Activated T-helper 9 cell treated with anti-CD3 and anti-CD28 coated beads, Interleukin-2, amount 50 U/mL, for 16 hours (primary cell): ENCODE measurements around the gene PPP2R5C.
"Not testable (repeated sequence)": the region's sequence is repeated elsewhere in the genome, so short reads cannot be mapped to it uniquely, and the experiment has no call there.

Experiments
- DNase-seq: peaks from one replicate; pipeline ENCODE4 v3.0.0-alpha.2; 2020; ENCODE audit warnings: low read depth

Gene PPP2R5C

DNA sequence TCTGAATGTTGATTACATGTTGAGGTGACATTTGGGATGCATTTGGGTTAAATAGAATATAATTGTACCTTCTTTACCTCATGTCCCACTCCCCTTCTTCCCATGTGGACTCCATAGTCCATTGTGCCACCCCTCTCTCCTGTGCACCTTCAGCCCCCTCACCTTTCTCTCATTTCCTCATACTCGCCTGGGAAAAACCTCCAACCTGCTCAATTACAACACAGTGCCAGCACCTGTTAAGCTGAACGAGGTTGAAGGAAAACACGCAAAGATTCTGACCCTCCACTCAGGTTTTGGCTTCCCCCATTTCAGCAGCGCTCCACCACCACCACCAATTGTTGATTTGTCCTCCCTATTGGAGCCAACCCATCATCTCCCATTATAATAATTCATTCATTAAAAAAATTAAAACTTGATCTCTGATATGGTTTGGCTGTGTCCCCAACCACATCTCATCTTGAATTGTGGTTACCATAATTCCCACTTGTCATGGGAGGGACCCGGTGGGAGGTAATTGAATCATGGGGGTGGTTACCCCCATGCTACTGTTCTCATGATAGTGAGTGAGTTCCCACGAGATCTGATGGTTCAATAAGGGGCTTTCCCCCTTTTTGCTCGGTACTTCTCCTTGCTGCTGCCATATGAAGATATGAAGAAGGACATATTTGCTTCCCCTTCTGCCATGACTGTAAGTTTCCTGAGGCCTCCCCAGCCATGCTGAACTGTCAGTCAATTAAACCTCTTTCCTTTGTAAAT lies 33.7 kb upstream of the PPP2R5C start:
- no peak for DNase-seq

- no peak for DNase-seq
Observed at GRCh38 chr14:101728367-101728742, 33.2 kb upstream of the PPP2R5C start.

- no peak for DNase-seq
Observed at GRCh38 chr14:101729382-101729781, 32.1 kb upstream of the PPP2R5C start.

GRCh38 chr14:101730157-101730556 lies 31.4 kb upstream of the PPP2R5C start:
- not testable (repeated sequence) for DNase-seq

- DNase-seq, result no peak
Observed at GRCh38 chr14:101730626-101731186, 30.8 kb upstream of the PPP2R5C start.

DNA sequence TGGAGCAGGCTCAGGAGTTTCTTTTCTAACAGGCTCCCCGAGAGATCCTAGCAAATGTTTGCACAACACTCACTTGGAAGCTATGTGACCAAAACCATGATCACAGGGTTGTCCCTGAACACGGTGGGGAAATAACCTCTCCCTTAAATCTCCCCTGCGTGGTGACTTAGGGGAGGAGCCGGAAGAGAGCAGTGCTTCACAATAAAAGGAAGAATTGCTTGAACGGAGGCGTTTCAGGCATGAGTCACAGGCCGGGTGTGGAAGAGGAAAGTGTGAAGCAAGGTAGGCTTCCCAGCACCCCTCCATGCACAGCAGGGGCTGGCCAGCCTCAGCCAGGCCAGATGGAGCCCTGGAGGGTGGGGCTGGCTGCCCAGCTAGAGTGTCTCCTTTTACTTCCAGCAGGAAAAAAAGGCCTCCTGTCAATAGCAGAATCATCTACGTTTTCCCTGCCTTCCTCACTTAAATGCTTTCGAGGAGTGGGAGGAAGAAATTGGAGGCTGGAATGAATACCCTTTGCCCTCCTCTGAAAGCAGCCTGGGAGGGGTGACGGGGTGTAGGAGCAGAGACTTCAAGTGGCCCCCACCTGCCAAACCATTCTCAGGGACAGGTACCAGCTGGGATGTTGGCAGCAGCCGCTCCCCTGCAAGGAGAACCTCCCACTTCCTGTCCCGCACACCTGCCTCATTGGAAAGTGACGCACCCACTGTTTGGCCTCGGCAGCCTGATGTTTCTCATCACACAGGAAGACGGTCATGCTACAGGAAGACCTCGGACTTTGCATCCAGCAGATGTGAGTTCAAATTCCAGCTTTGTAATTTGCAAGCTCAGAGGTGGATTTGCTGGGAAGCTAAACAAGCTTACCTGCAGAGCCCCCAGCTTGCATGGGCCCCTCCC lies 30.1 kb upstream of the PPP2R5C start:
- peak; percentile 75 for DNase-seq

GRCh38 chr14:101732118-101732517 lies 29.4 kb upstream of the PPP2R5C start:
- DNase-seq, result no peak

GRCh38 chr14:101733211-101733610 lies 28.3 kb upstream of the PPP2R5C start:
- DNase-seq, result no peak

- DNase-seq, result no peak
Observed at GRCh38 chr14:101734246-101734847, 27.2 kb upstream of the PPP2R5C start.

DNA sequence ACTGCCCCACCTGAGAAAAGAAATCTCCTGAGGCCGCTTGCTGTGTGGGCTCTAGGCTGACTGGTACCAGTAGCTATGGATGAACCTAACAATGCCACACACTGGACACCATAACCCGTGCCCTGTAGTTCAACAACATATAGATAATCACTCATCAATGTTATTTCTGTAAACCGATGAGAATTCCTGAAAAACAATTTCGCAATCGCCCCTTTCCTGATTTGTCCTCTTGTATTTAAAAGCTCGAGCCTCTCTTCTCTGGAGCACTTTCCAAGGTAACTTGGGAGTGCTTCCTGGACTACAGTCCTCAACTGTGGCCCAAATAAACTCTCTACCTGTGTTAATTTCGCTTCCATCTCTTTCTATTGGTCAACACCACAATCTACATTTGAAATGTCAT lies 26.1 kb upstream of the PPP2R5C start:
- DNase-seq, result no peak

DNA sequence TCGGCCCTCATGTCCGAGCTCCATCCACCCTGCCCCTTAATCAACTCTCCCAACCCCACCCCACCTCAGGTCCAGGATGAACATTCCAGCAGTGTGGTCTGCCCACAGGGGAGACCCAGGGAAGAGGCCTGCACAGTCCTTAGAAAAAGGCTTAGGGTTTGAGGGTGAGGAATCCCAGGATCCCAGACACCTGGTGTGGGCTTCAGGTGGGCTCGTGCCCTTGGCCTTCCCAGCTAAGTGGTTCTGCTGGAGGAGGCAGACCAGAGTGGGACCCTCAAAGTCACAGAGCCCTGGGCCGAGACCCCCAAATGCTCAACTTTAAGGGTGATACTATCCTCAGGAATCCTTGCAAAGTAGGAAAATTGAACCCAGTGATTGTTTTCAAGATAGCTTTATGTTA lies 25.4 kb upstream of the PPP2R5C start:
- no peak for DNase-seq

- no peak for DNase-seq
Observed at GRCh38 chr14:101736585-101736984, 24.9 kb upstream of the PPP2R5C start.

GRCh38 chr14:101737414-101738339 lies 23.8 kb upstream of the PPP2R5C start:
- DNase-seq, result no peak

DNA sequence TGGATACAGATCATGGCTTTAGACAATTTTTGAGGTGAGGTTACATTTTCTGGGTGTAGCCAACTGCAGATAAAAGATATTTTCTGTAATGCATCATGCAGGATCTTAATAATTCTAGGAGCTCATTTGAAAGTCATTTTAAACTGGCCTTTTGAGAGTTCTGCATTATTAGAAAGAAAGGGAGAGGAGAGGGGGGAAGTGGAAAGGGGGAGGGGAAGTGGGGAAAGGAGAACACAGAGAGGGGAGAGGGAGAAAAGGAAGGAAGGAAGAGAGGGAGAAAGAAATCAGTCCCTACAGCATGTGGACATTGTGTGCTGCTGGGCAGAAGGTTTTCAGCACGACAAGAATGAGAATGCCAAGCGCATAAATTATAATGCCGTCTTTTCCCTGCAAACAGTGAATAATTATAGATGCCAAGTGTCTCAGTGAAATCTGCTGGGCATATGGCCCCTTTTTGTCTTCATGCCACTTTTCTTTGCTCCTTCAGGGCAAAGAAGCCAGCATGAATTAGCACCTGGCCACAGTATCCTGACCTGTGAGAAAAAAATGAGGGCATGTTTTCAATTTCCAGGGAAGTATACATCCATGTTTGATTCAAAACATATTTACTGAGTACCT lies 22.7 kb upstream of the PPP2R5C start:
- DNase-seq, result no peak

DNA sequence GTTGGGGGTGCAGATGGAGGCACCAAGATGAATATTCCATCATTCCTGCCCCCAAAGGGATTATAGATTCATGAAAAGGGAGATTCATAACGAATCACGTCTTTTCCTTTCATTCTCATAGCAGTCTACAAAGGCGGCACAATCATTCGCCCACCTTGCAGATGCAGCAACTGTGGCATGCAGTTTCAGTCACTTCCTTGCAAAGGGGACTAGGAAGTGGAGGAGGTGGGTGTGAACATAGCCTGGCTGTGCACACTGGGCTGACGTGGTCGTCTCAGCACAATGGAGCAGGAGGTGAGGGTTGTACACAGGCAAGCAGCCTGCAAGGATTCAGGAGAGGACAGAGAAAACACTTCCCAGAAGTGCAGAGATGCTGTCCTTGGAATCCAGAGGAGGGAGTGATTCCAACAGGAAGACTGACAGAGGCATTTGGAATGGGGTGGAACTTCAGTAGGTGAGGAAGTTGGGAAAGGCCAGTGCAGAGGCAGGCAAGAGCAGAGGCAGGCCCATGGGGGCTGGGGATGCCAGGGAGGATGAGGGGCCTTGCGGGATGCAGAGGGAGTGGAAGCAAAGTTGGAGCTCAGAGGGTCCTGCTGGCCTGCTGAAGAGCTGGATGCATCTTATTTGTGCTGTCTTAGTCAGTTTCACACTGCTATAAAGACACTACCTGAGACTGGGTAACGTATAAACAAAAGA lies 21.9 kb upstream of the PPP2R5C start:
- no peak for DNase-seq

DNA sequence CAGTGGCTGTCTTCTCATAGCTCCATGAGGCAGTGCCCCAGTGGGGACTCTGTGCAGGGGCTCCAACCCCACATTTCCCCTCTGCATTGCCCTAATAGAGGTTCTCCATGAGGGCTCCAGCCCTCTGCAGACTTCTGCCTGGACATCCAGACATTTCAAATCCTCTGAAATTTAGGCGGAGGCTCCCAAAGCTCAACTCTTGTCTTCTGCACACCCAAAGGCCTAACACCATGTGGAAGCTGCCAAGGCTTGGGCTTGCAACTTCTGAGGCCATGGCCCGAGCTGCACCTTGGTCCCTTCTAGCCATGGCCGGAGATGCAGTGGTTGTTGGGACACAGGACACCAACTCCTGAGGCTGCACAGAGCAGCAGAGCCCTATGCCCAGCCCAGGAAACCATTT lies 20.5 kb upstream of the PPP2R5C start:
- no peak for DNase-seq

- no peak for DNase-seq
Observed at GRCh38 chr14:101743701-101744100, 17.8 kb upstream of the PPP2R5C start.

- not testable (repeated sequence) for DNase-seq
Observed at GRCh38 chr14:101744382-101744781, 17.1 kb upstream of the PPP2R5C start.

DNA sequence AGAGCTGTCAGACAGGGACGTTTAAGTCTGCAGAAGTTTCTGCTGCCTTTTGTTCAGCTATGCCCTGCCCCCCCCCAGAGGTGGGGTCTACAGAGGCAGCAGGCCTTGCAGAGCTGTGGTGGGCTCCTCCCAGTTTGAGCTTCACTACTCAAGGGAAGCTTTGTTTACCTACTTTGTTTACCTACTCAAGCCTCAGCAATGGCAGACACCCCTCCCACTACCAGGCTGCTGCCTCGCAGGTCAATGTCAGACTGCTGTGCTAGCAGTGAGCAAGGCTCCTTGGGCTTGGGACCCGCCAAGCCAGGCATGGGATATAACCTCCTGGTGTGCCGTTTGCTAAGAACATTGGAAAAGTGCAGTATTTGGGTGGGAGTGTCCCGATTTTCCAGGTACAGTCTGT lies 11.8 kb upstream of the PPP2R5C start:
- not testable (repeated sequence) for DNase-seq

DNA sequence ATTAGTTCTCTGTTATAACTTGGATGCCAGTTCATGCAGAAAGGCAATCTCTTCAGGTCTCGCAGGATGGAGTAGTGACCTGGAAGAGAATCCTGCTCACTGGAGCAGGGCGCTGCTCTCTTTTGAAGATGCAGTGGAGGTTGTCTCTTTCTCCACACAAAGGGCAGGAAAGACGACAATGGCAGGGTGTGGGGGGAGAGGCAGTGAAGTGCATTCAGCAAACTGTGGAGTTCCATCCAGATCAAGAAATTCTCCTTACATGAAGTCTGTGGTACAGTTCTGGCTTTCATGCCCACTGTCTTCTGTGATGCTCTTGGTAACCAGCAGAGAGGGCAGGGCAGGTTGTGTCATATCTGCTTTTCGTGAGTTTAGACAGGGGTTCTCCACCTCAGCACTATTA lies 6.6 kb upstream of the PPP2R5C start:
- no peak for DNase-seq
